GM10847 (cell line): ENCODE data around the gene FHDC1.

Experiments
- POLR2A ChIP-seq: IDR thresholded peaks from 2 replicates; pipeline ENCODE4 v1.6.1; 2011; ENCODE audit not compliant: insufficient read length; ENCODE audit errors: extremely low read depth

The FHDC1 gene

GRCh38 chr4:153021276-153021675 lies 85.2 kb downstream of the FHDC1 start:
- no peak for TF ChIP-seq POLR2A

DNA sequence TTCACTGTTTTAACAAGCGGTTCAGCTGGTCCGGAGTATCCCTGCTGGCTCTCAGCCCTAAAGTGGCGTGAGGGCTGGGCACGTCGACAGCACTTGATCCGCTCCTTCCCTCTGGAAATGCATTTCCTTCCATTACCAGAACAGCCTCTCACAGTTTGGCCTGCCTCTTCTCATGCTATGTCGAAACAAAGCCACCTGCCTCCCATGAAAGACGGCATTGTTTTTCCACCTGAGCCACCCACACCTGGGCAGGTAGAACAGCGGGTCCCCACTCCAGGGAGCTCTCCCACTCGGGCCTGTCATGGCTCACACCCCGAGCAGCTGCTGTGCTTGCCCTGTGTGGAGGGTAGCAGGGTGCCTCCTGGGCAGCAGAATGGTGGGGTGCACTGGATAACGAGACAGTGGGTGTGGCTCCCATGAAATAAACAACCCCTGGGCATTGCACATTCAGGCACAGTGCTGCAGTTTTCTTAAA lies 86.2 kb downstream of the FHDC1 start:
- TF ChIP-seq POLR2A = no peak

GRCh38 chr4:153023139-153023538 lies 87.0 kb downstream of the FHDC1 start:
- no peak for TF ChIP-seq POLR2A

- no peak for TF ChIP-seq POLR2A
Measured at GRCh38 chr4:153023692-153024394, 87.7 kb downstream of the FHDC1 start.

- no peak for TF ChIP-seq POLR2A
Measured at GRCh38 chr4:153024466-153024865, 88.3 kb downstream of the FHDC1 start.

GRCh38 chr4:153025406-153025805 lies 89.3 kb downstream of the FHDC1 start:
- no peak for TF ChIP-seq POLR2A

GRCh38 chr4:153026591-153027346 lies 90.6 kb downstream of the FHDC1 start:
- TF ChIP-seq POLR2A = no peak

DNA sequence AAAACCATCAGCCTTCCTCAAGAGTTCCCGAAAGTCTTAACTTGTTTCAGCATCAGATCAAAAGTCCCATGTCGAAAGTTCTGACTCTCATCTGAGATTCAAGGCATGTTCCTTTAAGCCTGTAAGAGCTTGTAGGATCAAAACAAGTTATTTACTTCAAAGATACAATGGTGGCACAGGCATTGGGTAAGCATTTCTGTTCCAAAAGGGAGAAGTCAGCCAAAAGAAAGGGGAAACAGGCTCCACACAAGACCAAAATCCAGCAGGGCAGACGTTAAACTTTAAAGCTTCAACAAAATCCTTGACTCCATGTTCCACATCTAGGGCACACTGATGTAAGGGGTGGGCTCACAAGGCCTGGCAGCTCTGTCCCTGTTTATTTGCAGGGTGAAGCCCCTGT lies 91.7 kb downstream of the FHDC1 start:
- no peak for TF ChIP-seq POLR2A

DNA sequence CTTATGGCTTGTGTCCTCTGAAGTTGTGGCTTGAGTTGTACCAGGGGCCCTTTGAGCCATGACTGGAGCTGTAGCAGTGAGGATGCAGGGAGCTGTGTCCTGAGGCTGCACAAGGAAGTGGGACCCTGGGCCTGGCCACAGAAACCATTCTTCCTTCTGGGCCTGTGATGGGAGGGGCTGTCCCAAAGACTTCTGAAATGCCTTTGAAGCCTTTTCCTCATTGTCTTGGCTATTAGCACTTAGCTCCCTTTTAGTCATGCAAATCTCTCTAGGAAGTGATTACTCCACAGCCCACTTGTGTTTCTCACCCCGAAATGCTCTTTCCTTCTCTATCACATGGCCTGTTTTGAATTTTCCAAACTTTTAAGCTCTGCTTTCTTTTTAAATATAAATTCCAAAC lies 92.4 kb downstream of the FHDC1 start:
- TF ChIP-seq POLR2A = no peak
